G401 (cell line): ENCODE results near the gene GRIK3. TPM values are rescaled to one million over a fixed set of nuclear protein-coding genes. Genes with fewer than 3 reads are reported as not detected.

Experiments
- DNase-seq: peaks from one replicate; pipeline ENCODE4 v3.0.0-alpha.2; 2015; ENCODE audit warnings: low spot score
- in situ Hi-C: cut with HindIII; loops from 2 replicates; pipeline ENCODE4 v1.10.0; 2016; ENCODE audit warnings: low sequenced_read_pairs, mixed read lengths
- total RNA-seq: library from RNA; depleted of rRNA; stranded (reverse); fragments of >200 nt; shearing (Covaris generic); gene quantifications from 2 replicates; pipeline ENCODE4 v1.2.3, GENCODE V29; 2014

Gene GRIK3
- total RNA-seq, 1 experiment from 2014 or later: not detected

DNA sequence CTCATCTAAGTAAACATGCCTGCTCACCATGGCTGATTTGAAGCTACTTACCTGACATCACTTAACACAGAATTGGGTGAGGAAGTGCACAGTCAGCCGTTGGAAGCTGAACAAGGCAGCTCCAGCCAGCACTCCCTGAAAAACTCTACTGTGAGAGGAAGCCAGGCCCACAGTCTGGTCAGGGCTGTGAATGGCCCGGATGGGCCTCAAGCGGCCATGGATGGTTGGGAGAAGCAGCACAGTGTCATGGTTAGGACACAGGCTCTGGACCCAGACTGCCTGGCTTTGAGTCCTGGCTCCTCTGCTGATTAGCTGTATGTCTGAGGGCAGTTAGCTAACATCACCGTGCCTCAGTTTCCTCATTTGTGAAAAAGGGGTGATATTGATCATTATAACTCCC is 267.8 kb downstream of the GRIK3 start:
- in situ Hi-C loops: no loop called here

DNA sequence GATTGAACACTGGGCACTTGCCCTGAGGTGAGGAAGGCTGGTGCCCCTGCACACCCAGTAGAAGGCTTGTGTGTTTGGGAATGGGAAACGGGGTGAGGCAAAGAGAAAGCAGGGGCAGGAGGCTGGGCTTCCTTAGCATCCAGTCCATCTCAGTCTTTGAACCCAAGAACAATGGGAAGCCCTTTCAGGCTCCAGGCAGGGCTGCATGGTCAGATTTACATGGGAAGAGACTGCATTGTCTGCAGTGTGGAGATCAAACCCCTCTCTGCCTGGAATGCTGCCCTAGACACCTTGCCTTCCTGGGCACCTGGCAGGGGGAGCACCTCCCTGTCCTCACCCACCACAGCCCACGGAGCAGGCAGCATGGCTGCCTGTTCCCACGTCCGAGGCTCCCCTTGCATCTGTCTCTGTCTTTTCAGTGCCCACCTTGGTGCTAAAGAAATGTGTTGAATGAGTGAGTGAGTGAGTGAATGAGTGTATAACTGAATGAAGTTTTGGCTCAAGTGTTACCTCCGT is 268.5 kb downstream of the GRIK3 start:
- in situ Hi-C loops: no loop called here
- DNase-seq: no peak

More for the DNA sequence above, 267.8 kb downstream of the GRIK3 start:
- no peak for DNase-seq

DNA sequence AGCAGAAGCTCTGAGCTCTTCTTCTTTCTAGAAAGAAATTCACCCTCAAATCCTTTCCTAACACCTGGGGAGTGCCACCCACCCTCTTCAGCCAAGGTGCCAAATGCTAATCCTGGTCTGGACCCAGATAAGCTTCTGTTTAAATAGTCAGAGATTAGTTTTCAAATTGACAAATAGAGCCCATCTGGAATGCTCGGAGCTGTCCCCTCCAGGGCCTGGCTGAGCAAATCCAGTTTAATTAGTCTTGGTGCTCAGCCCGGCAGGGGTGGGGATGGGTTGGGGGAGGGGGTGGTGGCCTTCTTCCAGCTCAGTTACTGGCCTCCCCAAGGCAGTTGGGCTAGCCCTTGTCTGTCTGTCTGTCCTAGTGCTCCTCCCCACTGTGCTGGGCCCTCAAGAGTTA is 269.5 kb downstream of the GRIK3 start:
- no peak for DNase-seq
- in situ Hi-C loops: no loop called here

DNA sequence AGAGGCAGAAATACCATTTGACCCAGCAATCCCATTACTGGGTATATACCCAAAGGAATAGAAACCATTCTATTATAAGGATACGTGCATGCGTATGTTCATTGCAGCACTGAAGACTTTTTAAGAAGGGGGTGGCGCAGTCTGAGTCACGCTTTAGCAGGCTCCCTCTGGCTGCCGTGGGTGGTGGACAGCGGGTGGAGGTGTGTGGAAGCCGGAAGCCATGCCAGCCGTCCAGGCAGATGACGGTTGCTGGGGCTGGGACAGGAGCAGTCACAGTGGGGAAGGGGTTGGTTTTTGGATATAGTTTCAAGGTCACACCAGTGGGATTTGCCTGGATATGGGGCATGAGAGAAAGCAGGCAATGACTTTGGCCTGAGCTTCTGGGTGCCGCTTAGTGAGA is 270.5 kb downstream of the GRIK3 start:
- in situ Hi-C loops: no loop called here
- DNase-seq: no peak

GRCh38 chr1:36762174-36762573 is 272.1 kb downstream of the GRIK3 start:
- DNase-seq: no peak
- in situ Hi-C loops: no loop called here

- no peak for DNase-seq
- in situ Hi-C loops: no loop called here
These were observed 273.2 kb downstream of the GRIK3 start for GRCh38 chr1:36761113-36761512.

GRCh38 chr1:36760081-36760480 is 274.2 kb downstream of the GRIK3 start:
- no peak for DNase-seq
- in situ Hi-C loops: no loop called here

GRCh38 chr1:36759355-36759754 is 275.0 kb downstream of the GRIK3 start:
- no peak for DNase-seq
- in situ Hi-C loops: no loop called here

- no peak for DNase-seq
- in situ Hi-C loops: no loop called here
These were observed 278.7 kb downstream of the GRIK3 start for GRCh38 chr1:36755303-36756230.

DNA sequence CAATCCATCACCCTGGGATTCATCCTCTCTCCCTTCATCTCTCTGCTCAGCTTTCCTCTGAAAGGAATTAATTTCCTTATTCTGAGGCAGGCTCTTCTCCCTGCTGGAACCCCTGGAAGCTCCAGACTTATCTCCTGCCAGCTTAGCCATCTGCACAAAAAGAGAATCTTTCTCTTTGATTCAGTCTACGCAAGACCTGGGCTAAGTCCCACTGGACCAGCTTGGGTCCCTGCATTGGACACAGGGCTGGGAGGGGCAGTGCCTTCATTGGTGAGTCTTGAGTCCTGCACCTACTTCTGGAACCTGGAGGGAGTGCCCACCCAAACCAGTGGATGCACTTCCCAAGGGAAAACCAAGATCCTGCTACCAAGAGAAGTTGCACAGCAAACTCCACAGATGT is 279.9 kb downstream of the GRIK3 start:
- no peak for DNase-seq
- in situ Hi-C loops: loop anchor here (5.0 kb wide), 1 partner anchor 57 kb away; no protein-coding TSS in a partner anchor

DNA sequence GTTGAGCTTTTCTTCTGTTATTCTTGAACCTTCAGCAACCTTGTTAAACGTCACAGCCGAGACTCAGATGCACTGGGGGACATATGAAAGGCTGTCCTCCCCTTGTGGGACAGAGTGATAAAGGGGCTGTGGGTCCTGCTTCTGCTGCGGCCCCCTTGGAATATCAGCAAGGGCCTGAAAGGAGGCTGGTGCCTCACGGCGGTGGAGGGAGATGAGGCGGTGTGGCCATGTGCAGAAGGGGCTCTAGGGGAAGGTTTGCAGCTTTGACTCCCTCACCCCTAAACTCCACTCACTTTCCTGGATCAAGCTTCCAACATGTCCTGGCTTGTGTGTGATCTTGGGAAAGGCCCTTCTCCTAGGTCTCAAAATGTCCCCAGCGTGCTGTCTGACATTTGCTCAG is 280.9 kb downstream of the GRIK3 start:
- in situ Hi-C loops: loop anchor here (5.0 kb wide), 1 partner anchor 56 kb away; no protein-coding TSS in a partner anchor

DNA sequence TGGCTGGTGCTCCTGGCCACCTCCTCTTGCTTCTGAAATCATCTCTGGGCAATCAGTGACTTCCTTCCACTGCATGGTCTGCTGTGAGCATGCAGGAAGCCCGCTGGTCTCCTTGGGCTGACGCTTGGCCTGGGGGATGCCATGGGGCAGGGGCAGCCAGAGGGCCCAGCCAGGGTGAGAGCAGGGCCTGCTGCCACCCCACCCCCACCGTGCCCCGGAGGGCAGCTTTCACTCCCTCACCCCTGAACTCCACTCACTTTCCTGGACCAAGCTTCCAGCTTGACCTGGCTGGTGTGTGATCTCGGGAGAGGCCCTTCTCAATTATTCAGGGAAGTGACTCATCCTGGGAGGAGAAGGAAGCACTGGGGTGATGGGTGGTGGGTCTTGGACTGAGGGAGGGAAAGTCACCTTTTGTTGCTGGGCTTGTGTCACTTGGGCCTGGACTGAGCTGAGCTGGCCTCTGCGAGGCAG is 281.4 kb downstream of the GRIK3 start:
- in situ Hi-C loops: loop anchor here (5.0 kb wide), 1 partner anchor 56 kb away; no protein-coding TSS in a partner anchor

More for the DNA sequence above, 280.9 kb downstream of the GRIK3 start:
- no peak for DNase-seq

GRCh38 chr1:36752431-36752830 is 281.9 kb downstream of the GRIK3 start:
- in situ Hi-C loops: loop anchor here (5.0 kb wide), 1 partner anchor 55 kb away; no protein-coding TSS in a partner anchor
- no peak for DNase-seq

More for the DNA sequence above, 281.4 kb downstream of the GRIK3 start:
- no peak for DNase-seq

DNA sequence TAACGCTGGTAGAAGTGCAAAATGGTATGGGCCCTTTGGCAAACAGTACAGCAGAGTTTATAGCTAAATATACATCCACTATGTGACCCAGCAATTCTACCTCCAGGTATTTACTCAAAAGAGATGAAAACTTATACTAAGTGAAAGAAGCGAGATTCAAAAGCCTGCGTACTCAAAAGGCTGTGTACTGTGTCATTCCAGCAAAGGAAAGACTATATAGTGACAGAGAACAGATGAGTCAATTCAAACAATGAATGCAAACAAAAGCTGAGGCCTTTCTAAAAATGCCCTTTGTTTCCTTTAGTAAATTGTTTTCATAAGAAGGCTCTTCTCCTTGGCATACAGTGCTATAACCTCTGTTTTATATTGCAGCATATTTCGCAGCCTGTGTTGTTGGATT is 282.8 kb downstream of the GRIK3 start:
- DNase-seq: no peak
- in situ Hi-C loops: loop anchor here (5.0 kb wide), 1 partner anchor 54 kb away; no protein-coding TSS in a partner anchor

- no peak for DNase-seq
- in situ Hi-C loops: no loop called here
These were observed 285.8 kb downstream of the GRIK3 start for GRCh38 chr1:36748466-36748865.
